Right lobe of liver (tissue), 4 donors: Measurements from ENCODE around the gene DNAJC12.

Experiments
- CTCF ChIP-seq, 4 donors: fragments of 200-600 bp in 3 of 4; fragments of 450-650 bp in 1 of 4; IDR thresholded peaks; one replicate each; pipeline versions ENCODE4 v1.5.1 to v1.8.0; 2016 to 2022; ENCODE audit warnings: antibody characterized with exemption in 4 of 4, mild to moderate bottlenecking in 2 of 4
- POLR2A ChIP-seq: fragments of 450-650 bp; IDR thresholded peaks from one replicate; pipeline ENCODE4 v1.6.1; 2017; ENCODE audit warnings: antibody characterized with exemption, mild to moderate bottlenecking
- donor health status: DM: no; HTN: no; CAD: no.
- donor health status: DM: no; HTN: no; CAD: no.
- donor health status: DM: no; HTN: yes; CAD: no.

DNA sequence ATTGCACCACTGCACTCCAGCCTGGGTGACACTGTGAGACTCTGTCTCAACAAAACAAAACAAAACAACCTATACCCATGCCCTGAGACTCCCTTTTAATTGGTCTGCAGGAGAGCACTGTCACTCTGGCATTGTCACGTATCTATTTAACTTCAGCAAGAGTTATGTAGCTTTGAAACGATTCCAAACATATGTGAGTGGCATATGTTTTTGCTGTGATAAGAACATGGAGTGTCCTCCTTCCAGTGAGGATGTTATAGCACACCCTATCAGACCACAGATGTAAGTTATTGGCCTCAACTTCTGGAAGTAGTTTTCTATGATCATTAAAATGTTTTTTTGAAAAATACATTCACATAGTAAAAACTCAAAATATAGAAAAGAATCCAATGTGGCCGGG, 15.5 kb upstream of the DNAJC12 start:
- TF ChIP-seq POLR2A, result no peak
- TF ChIP-seq CTCF (IDR thresholded peaks at IDR 0.05), result no peak
